GM12875 (cell line): ENCODE measurements around the gene RBM39.
"Not testable (repeated sequence)": the region's sequence is repeated elsewhere in the genome, so short reads cannot be mapped to it uniquely, and the experiment has no call there.

Source experiments
- H3K4me3 ChIP-seq: one replicate; pipeline ENCODE4 v1.5.1; 2011; ENCODE audit warnings: low read depth, low read length, control low read depth
- TF ChIP-seq, protein P1 (sequence below): IDR thresholded peaks from 2 replicates; pipeline ENCODE4 v1.5.1; 2011; ENCODE audit warnings: low read depth, mild to moderate bottlenecking, control low read depth, inconsistent platforms, low read length, moderate library complexity, borderline replicate concordance; ENCODE audit not compliant: insufficient read depth

Gene RBM39

DNA sequence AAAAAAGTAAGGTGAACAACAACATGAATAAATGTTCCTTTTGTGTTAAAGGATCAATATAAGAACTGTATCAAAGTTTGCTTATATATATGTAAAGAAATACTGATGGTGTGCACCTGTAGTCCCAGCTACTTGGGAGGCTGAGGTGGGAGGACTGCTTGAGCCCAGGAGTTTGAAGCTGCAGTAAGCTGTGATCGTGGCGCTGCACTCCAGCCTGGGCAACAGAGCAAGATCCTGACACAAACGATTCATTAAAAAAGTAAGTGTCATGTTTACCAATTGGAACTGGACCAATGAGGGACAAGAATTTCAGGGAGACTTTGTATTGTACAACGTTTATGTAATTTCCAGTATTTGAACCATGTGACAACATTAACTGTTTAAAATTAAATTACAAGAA lies 24.8 kb upstream of the RBM39 start:
- TF ChIP-seq, protein P1, sequence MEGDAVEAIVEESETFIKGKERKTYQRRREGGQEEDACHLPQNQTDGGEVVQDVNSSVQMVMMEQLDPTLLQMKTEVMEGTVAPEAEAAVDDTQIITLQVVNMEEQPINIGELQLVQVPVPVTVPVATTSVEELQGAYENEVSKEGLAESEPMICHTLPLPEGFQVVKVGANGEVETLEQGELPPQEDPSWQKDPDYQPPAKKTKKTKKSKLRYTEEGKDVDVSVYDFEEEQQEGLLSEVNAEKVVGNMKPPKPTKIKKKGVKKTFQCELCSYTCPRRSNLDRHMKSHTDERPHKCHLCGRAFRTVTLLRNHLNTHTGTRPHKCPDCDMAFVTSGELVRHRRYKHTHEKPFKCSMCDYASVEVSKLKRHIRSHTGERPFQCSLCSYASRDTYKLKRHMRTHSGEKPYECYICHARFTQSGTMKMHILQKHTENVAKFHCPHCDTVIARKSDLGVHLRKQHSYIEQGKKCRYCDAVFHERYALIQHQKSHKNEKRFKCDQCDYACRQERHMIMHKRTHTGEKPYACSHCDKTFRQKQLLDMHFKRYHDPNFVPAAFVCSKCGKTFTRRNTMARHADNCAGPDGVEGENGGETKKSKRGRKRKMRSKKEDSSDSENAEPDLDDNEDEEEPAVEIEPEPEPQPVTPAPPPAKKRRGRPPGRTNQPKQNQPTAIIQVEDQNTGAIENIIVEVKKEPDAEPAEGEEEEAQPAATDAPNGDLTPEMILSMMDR: no peak
- no peak overlapping the region for H3K4me3 ChIP-seq

DNA sequence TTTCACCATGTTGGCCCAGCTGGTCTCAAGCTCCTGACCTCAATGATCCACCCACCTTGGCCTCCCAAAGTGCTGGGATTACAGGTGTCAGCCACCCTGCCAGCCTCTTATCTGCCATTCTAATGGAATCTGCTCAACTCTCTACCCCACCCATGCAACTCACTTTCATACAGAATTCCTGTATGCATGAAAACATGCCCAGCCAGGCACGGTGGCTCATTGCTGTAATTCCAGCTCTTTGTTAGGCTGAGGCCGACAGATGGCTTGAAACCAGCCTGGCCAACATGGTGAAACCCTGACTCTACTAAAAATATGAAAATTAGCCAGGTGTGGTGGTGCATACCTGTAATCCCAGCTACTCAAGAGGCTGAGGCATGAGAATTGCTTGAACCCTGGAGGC lies 22.9 kb upstream of the RBM39 start:
- H3K4me3 ChIP-seq: not testable (repeated sequence)

DNA sequence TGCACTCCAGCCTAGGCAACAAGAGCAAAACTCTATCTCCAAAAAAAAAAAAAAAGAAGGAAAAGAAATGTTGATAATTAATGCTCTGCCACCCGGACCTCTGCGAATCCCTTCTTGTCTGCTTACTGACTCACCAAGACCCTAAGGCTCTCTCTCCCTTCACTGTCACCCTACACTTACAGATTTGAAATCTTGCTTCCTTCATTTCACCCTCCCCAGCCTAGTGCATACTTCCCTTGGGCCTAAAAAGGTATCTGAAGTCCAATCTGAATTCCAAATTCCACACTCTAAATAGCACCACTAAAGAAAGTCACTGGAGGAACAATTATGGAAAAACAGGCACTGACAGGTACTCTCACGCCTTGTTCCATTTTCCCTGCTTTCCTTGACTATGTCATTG lies 20.4 kb upstream of the RBM39 start:
- no peak overlapping the region for H3K4me3 ChIP-seq
- TF ChIP-seq, protein P1: no peak

DNA sequence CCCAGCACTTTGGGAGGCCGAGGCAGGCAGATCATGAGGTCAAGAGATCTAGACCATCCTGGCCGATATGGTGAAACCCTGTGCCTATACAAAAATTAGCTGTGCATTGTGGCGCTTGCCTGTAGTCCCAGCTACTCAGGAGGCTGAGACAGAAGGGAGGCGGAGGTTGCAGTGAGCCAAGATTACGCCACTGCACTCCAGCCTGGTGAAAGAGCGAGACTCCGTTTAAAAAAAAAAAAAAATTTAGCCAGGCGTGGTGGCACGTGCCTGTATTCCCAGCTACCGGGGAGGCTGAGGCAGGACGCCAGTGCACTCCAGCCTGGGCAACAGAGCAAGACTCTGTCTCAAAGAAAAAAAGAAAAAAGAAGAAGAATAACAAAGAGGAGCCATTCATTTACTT lies 19.5 kb upstream of the RBM39 start:
- H3K4me3 ChIP-seq: not testable (repeated sequence)

DNA sequence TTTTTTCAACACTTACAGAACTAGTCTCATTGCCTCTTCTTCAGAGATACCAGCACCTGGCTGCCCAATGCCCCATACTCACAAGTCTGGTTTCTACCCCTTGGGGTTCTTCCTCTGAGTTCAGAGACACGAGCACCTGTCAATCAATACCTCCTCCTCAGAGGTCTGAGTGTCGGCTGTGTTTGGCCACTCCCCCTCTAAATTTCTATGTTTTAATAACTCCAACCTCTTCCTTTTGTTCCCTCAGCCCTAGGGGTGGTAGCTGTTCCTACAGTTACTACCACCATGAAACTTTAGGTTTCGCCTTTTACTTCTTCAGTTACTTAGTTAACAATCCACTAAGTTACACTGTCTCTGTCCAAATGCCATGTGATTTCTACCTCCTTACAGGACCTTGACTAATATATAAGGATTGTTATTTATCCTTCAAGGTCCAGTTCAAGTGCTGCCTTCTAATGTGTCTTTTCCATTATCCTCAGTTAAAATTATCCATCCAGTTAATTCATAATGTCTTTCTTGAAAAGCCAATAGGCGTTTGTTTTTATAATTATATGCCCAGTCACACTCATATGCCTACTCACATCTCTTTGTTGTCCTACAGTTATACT lies 15.1 kb upstream of the RBM39 start:
- no peak overlapping the region for H3K4me3 ChIP-seq
- TF ChIP-seq, protein P1: no peak

DNA sequence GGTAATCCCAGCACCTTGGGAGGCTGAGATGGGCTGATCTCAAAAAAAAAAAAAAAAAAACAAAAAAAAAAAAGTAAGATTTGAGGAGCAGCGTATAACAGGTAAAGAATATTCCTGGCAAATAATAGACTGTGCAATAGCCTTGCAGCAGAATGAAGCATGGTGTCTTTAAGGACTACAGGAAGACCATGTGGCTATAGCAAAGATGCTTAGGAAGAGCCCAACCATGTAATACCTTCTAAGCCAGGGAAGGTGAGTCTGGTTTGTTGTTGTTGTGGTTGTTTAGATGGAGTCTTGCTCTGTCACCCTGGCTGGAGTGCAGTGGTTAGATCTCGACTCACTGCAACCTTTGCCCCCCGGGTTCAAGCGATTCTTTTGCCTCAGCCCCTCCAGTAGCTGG lies 14.3 kb upstream of the RBM39 start:
- TF ChIP-seq, protein P1: no peak
- no peak overlapping the region for H3K4me3 ChIP-seq

DNA sequence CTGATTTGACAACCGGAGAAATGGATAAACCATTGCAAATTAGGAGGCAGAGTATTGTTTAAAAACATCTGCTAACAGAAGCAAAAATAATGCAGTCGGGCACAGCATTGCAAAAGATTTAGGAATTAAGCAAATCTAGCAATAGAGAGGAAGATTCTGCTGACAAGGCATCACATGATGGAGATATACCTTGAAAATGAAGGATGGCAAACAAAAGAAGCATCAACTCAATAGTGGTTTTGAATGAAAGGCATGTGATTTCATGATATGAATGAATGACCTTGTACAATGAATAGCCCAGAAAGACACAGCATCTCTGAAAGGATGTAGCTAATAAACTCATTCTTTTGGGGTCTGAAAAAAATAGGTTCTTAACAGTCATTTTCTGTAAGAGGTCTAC lies 8.6 kb upstream of the RBM39 start:
- TF ChIP-seq, protein P1: no peak
- no peak overlapping the region for H3K4me3 ChIP-seq

DNA sequence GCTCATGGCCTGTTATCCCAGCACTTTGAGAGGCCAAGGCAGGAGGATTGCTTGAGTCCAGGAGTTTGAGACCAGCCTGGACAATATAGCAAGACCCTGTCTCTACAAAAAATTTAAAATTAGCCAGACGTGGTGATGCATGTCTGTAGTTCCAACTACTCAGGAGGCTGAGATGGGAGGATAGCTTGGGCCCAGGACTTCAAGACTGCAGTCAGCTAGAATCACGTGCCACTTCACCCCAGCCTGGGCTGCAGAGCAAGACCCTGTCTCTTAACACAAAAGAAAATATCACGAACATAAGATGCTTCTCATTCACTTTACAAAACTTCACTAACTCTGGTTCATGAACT lies 2.4 kb upstream of the RBM39 start:
- H3K4me3 ChIP-seq: not testable (repeated sequence)

DNA sequence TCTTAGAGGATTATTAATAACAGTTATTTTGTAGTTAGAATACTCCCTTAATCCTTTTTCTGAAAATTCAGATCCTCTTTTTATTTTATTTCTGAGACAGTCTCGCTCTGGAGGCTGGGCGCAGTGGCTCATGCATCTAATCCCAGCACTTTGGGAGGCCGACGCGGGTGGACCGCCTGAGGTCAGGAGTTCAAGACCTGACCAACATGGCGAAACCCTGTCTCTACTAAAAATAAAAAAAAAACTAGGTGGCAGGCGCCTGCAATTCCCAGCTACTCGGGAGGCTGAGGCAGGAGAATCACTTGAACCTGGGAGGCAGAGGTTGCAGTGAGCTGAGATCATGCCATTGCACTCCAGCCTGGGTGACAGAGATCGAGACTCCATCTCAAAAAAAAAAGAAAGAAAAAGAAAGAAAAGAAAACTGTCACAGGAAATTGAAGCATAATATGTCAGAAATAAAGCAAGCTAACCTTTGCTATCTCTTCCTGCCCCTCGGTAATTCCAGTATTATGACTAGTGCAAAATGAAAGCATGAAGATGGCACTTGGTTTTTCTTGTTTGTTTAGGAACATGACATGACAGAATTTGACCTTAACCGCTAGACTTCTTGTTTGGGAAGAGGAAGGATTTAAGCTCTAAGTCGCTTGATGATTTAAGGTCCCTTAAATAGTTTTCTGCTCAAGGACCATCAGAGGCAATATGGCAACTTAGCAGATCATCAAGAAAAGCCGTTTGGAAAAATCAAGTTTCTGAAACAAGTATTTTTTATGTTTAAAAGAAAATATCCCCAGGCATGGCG lies 1.8 kb upstream of the RBM39 start:
- no peak overlapping the region for H3K4me3 ChIP-seq
- TF ChIP-seq, protein P1: no peak
